DOHH2 (cell line): ENCODE data around the gene VIL1.

ENCODE experiments used
- H3F3A ChIP-seq: fragments of 200-600 bp; sonication (generic), shearing (Covaris generic); 2 replicates; pipeline ENCODE4 v1.6.0; 2016; ENCODE audit warnings: antibody characterized with exemption, mild to moderate bottlenecking; ENCODE audit not compliant: control insufficient read depth, insufficient read depth
- H3K27ac ChIP-seq: fragments of 200-600 bp; sonication (generic); 2 replicates; pipeline ENCODE4 v1.5.1; 2014; ENCODE audit warnings: low read depth, mild to moderate bottlenecking, low read length, moderate library complexity
- H3K27me3 ChIP-seq: fragments of 200-600 bp; sonication (generic); 2 replicates; pipeline ENCODE4 v1.6.1; 2014; ENCODE audit warnings: mild to moderate bottlenecking, low read length, mixed read lengths; ENCODE audit not compliant: control insufficient read depth
- H3K36me3 ChIP-seq: fragments of 200-600 bp; sonication (generic); 2 replicates; pipeline ENCODE4 v1.6.1; 2014; ENCODE audit warnings: mild to moderate bottlenecking, low read length, moderate library complexity, mixed read lengths; ENCODE audit not compliant: control insufficient read depth
- H3K4me1 ChIP-seq: fragments of 200-600 bp; sonication (generic); 2 replicates; pipeline ENCODE4 v1.6.1; 2014; ENCODE audit warnings: mild to moderate bottlenecking, low read length, mixed read lengths; ENCODE audit not compliant: control insufficient read depth
- H3K4me2 ChIP-seq: fragments of 200-600 bp; sonication (generic); 2 replicates; pipeline ENCODE4 v1.6.0; 2014; ENCODE audit warnings: mild to moderate bottlenecking, low read length, moderate library complexity
- H3K4me3 ChIP-seq: fragments of 200-600 bp; sonication (generic); 2 replicates; pipeline ENCODE4 v1.5.1; 2014; ENCODE audit warnings: mild to moderate bottlenecking, low read length, mixed read lengths
- H3K79me2 ChIP-seq: fragments of 200-600 bp; sonication (generic); 2 replicates; pipeline ENCODE4 v1.6.1; 2014; ENCODE audit warnings: mild to moderate bottlenecking, low read length, mixed read lengths; ENCODE audit not compliant: control insufficient read depth
- H3K9me2 ChIP-seq: fragments of 200-600 bp; sonication (generic); replicated peaks from 2 replicates; pipeline ENCODE4 v1.6.1; 2014; ENCODE audit warnings: mild to moderate bottlenecking, low read length, mixed read lengths; ENCODE audit not compliant: control insufficient read depth
- H3K9me3 ChIP-seq: fragments of 200-600 bp; sonication (generic); 2 replicates; pipeline ENCODE4 v1.6.1; 2014; ENCODE audit warnings: antibody characterized with exemption, low read length, mixed read lengths; ENCODE audit not compliant: control insufficient read depth, insufficient read depth
- H4K20me1 ChIP-seq: fragments of 200-600 bp; sonication (generic); 2 replicates; pipeline ENCODE4 v1.6.0; 2014; ENCODE audit warnings: low read depth, mild to moderate bottlenecking, antibody characterized with exemption, low read length, moderate library complexity; ENCODE audit not compliant: control insufficient read depth, insufficient read depth
- EZH2phosphoT487 ChIP-seq: fragments of 200-600 bp; sonication (generic); IDR thresholded peaks from 2 replicates; pipeline ENCODE4 v1.6.1; 2017; ENCODE audit warnings: borderline replicate concordance, mild to moderate bottlenecking, antibody characterized with exemption, low read length, moderate library complexity, mixed read lengths
- TF ChIP-seq, protein P1 (sequence below): fragments of 200-600 bp; sonication (generic); IDR thresholded peaks from one replicate; pipeline ENCODE4 v1.5.1; 2014; ENCODE audit warnings: antibody characterized with exemption, mild to moderate bottlenecking, low read depth, low read length; ENCODE audit not compliant: poor library complexity, severe bottlenecking

Gene VIL1

DNA sequence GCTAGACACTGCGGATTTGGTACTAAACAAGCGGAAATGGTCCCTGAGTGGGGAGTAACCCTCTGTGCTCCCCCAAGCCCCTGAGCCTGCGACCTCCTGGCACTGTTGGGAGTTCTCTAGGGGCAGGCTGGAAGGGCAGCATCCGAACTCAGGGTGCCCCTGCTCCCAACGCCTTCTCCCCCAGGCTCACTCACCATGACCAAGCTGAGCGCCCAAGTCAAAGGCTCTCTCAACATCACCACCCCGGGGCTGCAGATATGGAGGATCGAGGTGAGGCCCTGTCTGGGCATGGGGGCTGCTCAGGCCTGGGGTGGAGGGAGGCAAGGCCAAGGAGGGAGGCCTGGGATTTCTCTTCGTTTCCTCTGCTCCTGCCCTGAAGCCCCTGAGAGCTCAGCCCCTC lies 4.7 kb downstream of the VIL1 start:
- H4K20me1 ChIP-seq, result no peaks in the 10 kb centered on the region

GRCh38 chr2:218425531-218425930 lies 6.6 kb downstream of the VIL1 start:
- Histone ChIP-seq H3K36me3 (no peaks in the 10 kb centered on the region), H3K79me2 (no peaks in the 10 kb centered on the region), H3K9me3 (no peaks in the 10 kb centered on the region), H3K4me2 (no peak overlapping the region), H3K9me2 (no peaks in the 10 kb centered on the region), H3K27me3 (no peaks in the 10 kb centered on the region), H3K4me3 (no peak overlapping the region), H4K20me1 (no peaks in the 10 kb centered on the region), H3F3A (no peaks in the 10 kb centered on the region), H3K4me1 (no peaks in the 10 kb centered on the region), H3K27ac (no peak overlapping the region)
- TF ChIP-seq, protein P1, sequence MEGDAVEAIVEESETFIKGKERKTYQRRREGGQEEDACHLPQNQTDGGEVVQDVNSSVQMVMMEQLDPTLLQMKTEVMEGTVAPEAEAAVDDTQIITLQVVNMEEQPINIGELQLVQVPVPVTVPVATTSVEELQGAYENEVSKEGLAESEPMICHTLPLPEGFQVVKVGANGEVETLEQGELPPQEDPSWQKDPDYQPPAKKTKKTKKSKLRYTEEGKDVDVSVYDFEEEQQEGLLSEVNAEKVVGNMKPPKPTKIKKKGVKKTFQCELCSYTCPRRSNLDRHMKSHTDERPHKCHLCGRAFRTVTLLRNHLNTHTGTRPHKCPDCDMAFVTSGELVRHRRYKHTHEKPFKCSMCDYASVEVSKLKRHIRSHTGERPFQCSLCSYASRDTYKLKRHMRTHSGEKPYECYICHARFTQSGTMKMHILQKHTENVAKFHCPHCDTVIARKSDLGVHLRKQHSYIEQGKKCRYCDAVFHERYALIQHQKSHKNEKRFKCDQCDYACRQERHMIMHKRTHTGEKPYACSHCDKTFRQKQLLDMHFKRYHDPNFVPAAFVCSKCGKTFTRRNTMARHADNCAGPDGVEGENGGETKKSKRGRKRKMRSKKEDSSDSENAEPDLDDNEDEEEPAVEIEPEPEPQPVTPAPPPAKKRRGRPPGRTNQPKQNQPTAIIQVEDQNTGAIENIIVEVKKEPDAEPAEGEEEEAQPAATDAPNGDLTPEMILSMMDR, result no peak
- TF ChIP-seq EZH2phosphoT487, result no peak

More for the DNA sequence above, 4.7 kb downstream of the VIL1 start:
- no peaks in the 10 kb centered on the region for H3K79me2 ChIP-seq
- no peaks in the 10 kb centered on the region for H3K36me3 ChIP-seq
- no peak overlapping the region for H3K4me3 ChIP-seq
- no peaks in the 10 kb centered on the region for H3F3A ChIP-seq
- H3K27ac ChIP-seq, result no peak overlapping the region
- no peaks in the 10 kb centered on the region for H3K4me1 ChIP-seq
- H3K4me2 ChIP-seq, result no peak overlapping the region
- H3K9me3 ChIP-seq, result no peaks in the 10 kb centered on the region
- no peaks in the 10 kb centered on the region for H3K9me2 ChIP-seq
- H3K27me3 ChIP-seq, result no peaks in the 10 kb centered on the region
- TF ChIP-seq EZH2phosphoT487, result no peak
- TF ChIP-seq, protein P1, result no peak

- Histone ChIP-seq H3K4me2 (no peak overlapping the region), H4K20me1 (no peaks in the 10 kb centered on the region), H3F3A (no peaks in the 10 kb centered on the region), H3K36me3 (no peaks in the 10 kb centered on the region), H3K9me2 (no peaks in the 10 kb centered on the region), H3K4me3 (no peak overlapping the region), H3K4me1 (no peaks in the 10 kb centered on the region), H3K79me2 (no peaks in the 10 kb centered on the region), H3K27ac (no peak overlapping the region), H3K27me3 (peaks cover 14% of the 10 kb centered on the region; the same call in 1 of the 2 replicates), H3K9me3 (no peaks in the 10 kb centered on the region)
- TF ChIP-seq EZH2phosphoT487, result no peak
- TF ChIP-seq, protein P1, result no peak
These were observed 8.8 kb downstream of the VIL1 start for GRCh38 chr2:218427741-218428140.
